RWPE1 (cell line): ENCODE data around the gene PELI2.
A peak's percentile ranks its signal among the peaks of the same experiment; 100 is the strongest.

Experiments
- CTCF ChIA-PET: fragments of 350-600 bp; sonication (Branson Sonifier 250); formaldehyde crosslinking; extraction: SDS; loops from one replicate; lab custom pipeline; 2021; lab: Yijun Ruan, JAX
- POLR2A ChIA-PET: fragments of 400-600 bp; formaldehyde crosslinking; extraction: SDS; loops from one replicate; lab custom pipeline; 2020; ENCODE audit warnings: antibody characterized with exemption; ENCODE audit not compliant: low non-redundant PET; lab: Yijun Ruan, JAX
- DNase-seq: peaks from one replicate; pipeline ENCODE4 v3.0.0; 2012; ENCODE audit warnings: low spot score
- H3K27ac ChIP-seq: fragments of 450-650 bp; 2 replicates; pipeline ENCODE4 v1.5.1; 2017
- CTCF ChIP-seq: fragments of 450-650 bp; conservative IDR thresholded peaks from 2 replicates; pipeline ENCODE4 v1.5.1; 2017; ENCODE audit warnings: low read depth, mild to moderate bottlenecking

Gene PELI2

GRCh38 chr14:56328021-56328420 is 209.8 kb downstream of the PELI2 start:
- TF ChIP-seq CTCF: no peak
- ChIA-PET CTCF (interaction anchor here (0.7 kb wide), 1 partner anchor 28 kb away, joined by 4 read pairs; no protein-coding TSS in a partner anchor), POLR2A (no interaction called here)

GRCh38 chr14:56331592-56332216 is 213.5 kb downstream of the PELI2 start:
- POLR2A ChIA-PET: no interaction called here
- no peak overlapping the region for H3K27ac ChIP-seq
- no peak for DNase-seq
- no peak for TF ChIP-seq CTCF
- CTCF ChIA-PET: interaction anchor here (0.8 kb wide), 1 partner anchor 8 kb away, joined by 4 read pairs; no protein-coding TSS in a partner anchor

More at GRCh38 chr14:56328021-56328420, 209.8 kb downstream of the PELI2 start:
- no peak for DNase-seq
- H3K27ac ChIP-seq: no peak overlapping the region

GRCh38 chr14:56333359-56334292 is 215.4 kb downstream of the PELI2 start:
- ChIA-PET POLR2A (no interaction called here), CTCF (interaction anchor here (0.6 to 0.7 kb wide), 2 partner anchors 610 to 792 kb away, joined by 3 to 4 read pairs; no protein-coding TSS in a partner anchor)
- H3K27ac ChIP-seq: no peak overlapping the region
- TF ChIP-seq CTCF: no peak
- DNase-seq: peak; percentile 10

- TF ChIP-seq CTCF: no peak
- no peak for DNase-seq
- POLR2A ChIA-PET: no interaction called here
- CTCF ChIA-PET: interaction anchor here (0.6 kb wide), 1 partner anchor 793 kb away, joined by 3 read pairs; no protein-coding TSS in a partner anchor
- no peak overlapping the region for H3K27ac ChIP-seq
These were observed 216.2 kb downstream of the PELI2 start for GRCh38 chr14:56334458-56334857.

GRCh38 chr14:56338674-56339073 is 220.5 kb downstream of the PELI2 start:
- no peak overlapping the region for H3K27ac ChIP-seq
- CTCF ChIA-PET: interaction anchor here (0.6 kb wide), 1 partner anchor 506 kb away, joined by 5 read pairs; no protein-coding TSS in a partner anchor
- DNase-seq: no peak
- no peak for TF ChIP-seq CTCF
- POLR2A ChIA-PET: no interaction called here

GRCh38 chr14:56339855-56340701 is 221.9 kb downstream of the PELI2 start:
- no peak overlapping the region for H3K27ac ChIP-seq
- ChIA-PET CTCF (interaction anchor here (0.6 to 1.6 kb wide), 14 partner anchors 8 to 634 kb away, joined by 3 to 9 read pairs (median 3); no protein-coding TSS in a partner anchor), POLR2A (no interaction called here)
- peak; percentile 64 for DNase-seq
- peak; percentile 80 for TF ChIP-seq CTCF
